Gastrocnemius medialis (tissue), 4 donors: ENCODE measurements around the gene GALNT5. TPM values are rescaled to one million over a fixed set of nuclear protein-coding genes. Genes with fewer than 3 reads are reported as not detected.

Experiments
- ATAC-seq, 2 donors: fragments of 150-250 bp; one replicate each; pipeline ENCODE4 v1.9.1; 2016
- DNase-seq, 2 donors: peaks; one replicate each; pipeline ENCODE4 v3.0.0-alpha.2; 2019
- H3K27ac ChIP-seq, 4 donors: fragments of 200-600 bp; sonication (generic); 1 replicate in 1 of 4; 2 replicates in 3 of 4; pipeline ENCODE4 v1.5.1; 2016 to 2018; ENCODE audit warnings: mild to moderate bottlenecking in 2 of 4, moderate library complexity in 1 of 4
- H3K27me3 ChIP-seq, 3 donors: fragments of 200-600 bp; sonication (generic) in 2 of 3; 1 replicate in 1 of 3; 2 replicates in 2 of 3; pipeline versions ENCODE4 v1.5.1 to v1.6.0; 2016 to 2019; ENCODE audit warnings: mild to moderate bottlenecking in 1 of 3, moderate library complexity in 1 of 3
- H3K36me3 ChIP-seq, 2 donors: fragments of 200-600 bp; sonication (generic) in 1 of 2; one replicate each; pipeline ENCODE4 v1.5.1; 2017 to 2018
- H3K4me1 ChIP-seq, 2 donors: fragments of 200-600 bp; sonication (generic) in 1 of 2; one replicate each; pipeline ENCODE4 v1.5.1; 2016 to 2017; ENCODE audit warnings: mild to moderate bottlenecking in 2 of 2
- H3K4me3 ChIP-seq, 4 donors: fragments of 200-600 bp; sonication (generic) in 3 of 4; 1 replicate in 1 of 4; 2 replicates in 3 of 4; pipeline ENCODE4 v1.5.1; 2016 to 2019; ENCODE audit warnings: mild to moderate bottlenecking in 2 of 4
- H3K9me3 ChIP-seq, 3 donors: fragments of 200-600 bp; sonication (generic) in 2 of 3; 1 replicate in 1 of 3; 2 replicates in 2 of 3; pipeline ENCODE4 v1.5.1; 2016 to 2019
- POLR2A ChIP-seq, 2 donors: fragments of 450-650 bp; IDR thresholded peaks; one replicate each; pipeline ENCODE4 v1.6.1; 2017; ENCODE audit warnings: antibody characterized with exemption in 2 of 2, mild to moderate bottlenecking in 2 of 2, moderate library complexity in 2 of 2
- in situ Hi-C, 4 donors: fragments of 200-750 bp; cut with MboI; loops; one replicate each; pipeline versions ENCODE4 v1.15.0 to v1.8.0; 2017; ENCODE audit warnings: low sequenced_read_pairs in 4 of 4
- intact Hi-C: fragments of 100-400 bp; cut with DNase I; formaldehyde crosslinking; loops from one replicate; pipeline ENCODE4 v1.15.1; 2023; ENCODE audit warnings: low total_unique reads
- total RNA-seq, 4 donors: library from RNA; depleted of rRNA; stranded (reverse); fragments of >200 nt; gene quantifications; one replicate each; pipeline versions ENCODE4 v1.1.0 to v1.2.3, GENCODE V29; 2016
- TF ChIP-seq, protein P1 (sequence below), 5 experiments: fragments of 450-650 bp in 3 of 5; fragments of 200-600 bp in 2 of 5; sonication (generic) in 2 of 5; IDR thresholded peaks in 4 of 5; conservative IDR thresholded peaks in 1 of 5; 1 replicate in 4 of 5; 2 replicates in 1 of 5; pipeline ENCODE4 v1.5.1; 2016 to 2019; ENCODE audit warnings: antibody characterized with exemption in 5 of 5, mild to moderate bottlenecking in 3 of 5, moderate library complexity in 3 of 5

Gene GALNT5
- total RNA-seq, 4 donors from 2014 or later = 0.07 TPM; not detected in 3

DNA sequence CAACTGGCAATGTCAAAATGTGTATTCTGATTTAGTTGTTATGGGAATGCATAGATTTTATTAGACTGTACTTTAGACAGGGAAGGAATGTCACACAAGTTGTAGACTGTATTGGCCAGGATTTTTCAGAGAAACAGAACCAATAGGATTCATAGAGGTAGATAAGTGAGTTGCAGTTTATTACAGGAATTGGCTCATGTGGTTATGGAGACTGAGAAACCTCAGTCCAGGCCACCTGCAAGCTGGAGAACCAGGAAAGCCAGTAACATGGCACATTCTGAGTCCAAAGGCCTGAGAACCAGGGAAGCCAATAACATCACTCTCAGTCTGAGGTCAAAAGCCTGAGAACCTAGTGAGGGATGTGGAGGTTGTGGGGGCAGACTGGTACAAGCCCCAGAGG, 1.8 kb upstream of the GALNT5 start:
- DNase-seq = no peak
- intact Hi-C loops = no loop called here
- no peak overlapping the region for H3K4me3 ChIP-seq
- H3K36me3 ChIP-seq = no peaks in the 10 kb centered on the region
- no peaks in the 10 kb centered on the region for H3K9me3 ChIP-seq
- peaks cover 0 to 9% of the 10 kb centered on the region in 2 donors for H3K4me1 ChIP-seq
- in situ Hi-C loops = no loop called here
- ATAC-seq = no peak
- no peaks in the 10 kb centered on the region for H3K27me3 ChIP-seq
- no peak for TF ChIP-seq POLR2A (IDR thresholded peaks at IDR 0.05)
- TF ChIP-seq, protein P1, sequence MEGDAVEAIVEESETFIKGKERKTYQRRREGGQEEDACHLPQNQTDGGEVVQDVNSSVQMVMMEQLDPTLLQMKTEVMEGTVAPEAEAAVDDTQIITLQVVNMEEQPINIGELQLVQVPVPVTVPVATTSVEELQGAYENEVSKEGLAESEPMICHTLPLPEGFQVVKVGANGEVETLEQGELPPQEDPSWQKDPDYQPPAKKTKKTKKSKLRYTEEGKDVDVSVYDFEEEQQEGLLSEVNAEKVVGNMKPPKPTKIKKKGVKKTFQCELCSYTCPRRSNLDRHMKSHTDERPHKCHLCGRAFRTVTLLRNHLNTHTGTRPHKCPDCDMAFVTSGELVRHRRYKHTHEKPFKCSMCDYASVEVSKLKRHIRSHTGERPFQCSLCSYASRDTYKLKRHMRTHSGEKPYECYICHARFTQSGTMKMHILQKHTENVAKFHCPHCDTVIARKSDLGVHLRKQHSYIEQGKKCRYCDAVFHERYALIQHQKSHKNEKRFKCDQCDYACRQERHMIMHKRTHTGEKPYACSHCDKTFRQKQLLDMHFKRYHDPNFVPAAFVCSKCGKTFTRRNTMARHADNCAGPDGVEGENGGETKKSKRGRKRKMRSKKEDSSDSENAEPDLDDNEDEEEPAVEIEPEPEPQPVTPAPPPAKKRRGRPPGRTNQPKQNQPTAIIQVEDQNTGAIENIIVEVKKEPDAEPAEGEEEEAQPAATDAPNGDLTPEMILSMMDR (IDR thresholded peaks at IDR 0.05 in 4 of 5, conservative IDR thresholded peaks at IDR 0.05 in 1 of 5) = no peak
- H3K27ac ChIP-seq = no peak overlapping the region

DNA sequence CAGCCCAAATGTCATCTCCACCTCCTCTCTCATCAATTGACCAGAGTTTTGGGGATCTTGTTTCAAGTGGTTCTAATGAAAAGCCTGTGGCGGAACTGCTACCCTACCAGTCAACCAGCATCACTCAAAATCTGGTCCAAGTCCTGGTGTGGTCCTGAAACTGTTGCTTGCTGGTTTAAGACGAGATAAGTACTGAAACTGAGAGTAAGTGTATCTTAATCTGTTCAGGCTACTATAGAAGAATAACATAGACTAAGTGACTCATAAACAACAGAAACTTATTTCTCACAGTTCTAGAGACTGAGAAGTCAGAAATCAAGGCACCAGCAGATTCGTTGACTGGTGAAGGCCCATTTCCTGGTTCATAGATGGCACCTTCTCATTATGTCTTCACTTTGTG, 879 bp upstream of the GALNT5 start:
- intact Hi-C loops (no loop called here), in situ Hi-C loops (no loop called here)
- peaks cover 0 to 9% of the 10 kb centered on the region in 2 donors for H3K4me1 ChIP-seq
- no peak for ATAC-seq
- no peak overlapping the region for H3K27ac ChIP-seq
- DNase-seq = no peak
- H3K36me3 ChIP-seq = no peaks in the 10 kb centered on the region
- H3K9me3 ChIP-seq = no peaks in the 10 kb centered on the region
- no peaks in the 10 kb centered on the region for H3K27me3 ChIP-seq
- H3K4me3 ChIP-seq = no peak overlapping the region
- TF ChIP-seq, protein P1 (IDR thresholded peaks at IDR 0.05 in 4 of 5, conservative IDR thresholded peaks at IDR 0.05 in 1 of 5) = no peak
- no peak for TF ChIP-seq POLR2A (IDR thresholded peaks at IDR 0.05)

DNA sequence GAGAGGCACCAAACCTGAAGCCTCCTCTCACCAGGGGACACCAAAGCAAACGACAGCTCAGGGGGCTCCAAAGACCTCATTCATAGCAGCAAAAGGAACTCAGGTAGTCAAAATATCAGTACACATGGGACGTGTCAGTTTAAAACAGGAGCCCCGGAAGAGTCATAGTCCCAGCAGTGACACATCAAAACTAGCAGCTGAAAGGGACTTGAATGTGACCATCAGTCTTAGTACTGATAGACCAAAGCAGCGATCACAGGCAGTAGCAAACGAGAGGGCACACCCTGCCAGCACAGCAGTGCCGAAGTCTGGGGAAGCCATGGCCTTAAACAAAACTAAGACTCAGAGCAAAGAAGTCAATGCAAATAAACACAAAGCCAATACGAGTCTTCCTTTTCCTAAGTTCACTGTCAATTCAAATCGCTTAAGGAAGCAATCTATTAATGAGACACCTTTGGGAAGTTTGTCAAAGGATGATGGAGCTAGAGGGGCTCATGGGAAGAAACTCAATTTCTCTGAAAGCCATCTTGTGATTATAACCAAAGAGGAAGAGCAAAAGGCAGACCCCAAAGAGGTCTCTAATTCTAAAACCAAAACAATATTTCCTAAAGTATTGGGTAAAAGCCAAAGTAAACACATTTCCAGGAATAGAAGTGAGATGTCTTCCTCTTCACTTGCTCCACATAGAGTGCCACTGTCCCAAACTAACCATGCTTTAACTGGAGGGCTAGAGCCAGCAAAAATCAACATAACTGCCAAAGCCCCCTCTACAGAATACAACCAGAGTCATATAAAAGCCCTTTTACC, 1.2 kb downstream of the GALNT5 start:
- TF ChIP-seq POLR2A (IDR thresholded peaks at IDR 0.05) = no peak
- intact Hi-C loops (no loop called here), in situ Hi-C loops (no loop called here)
- Histone ChIP-seq H3K27me3 (no peaks in the 10 kb centered on the region), H3K4me3 (no peak overlapping the region), H3K27ac (no peak overlapping the region), H3K36me3 (no peaks in the 10 kb centered on the region), H3K9me3 (no peaks in the 10 kb centered on the region), H3K4me1 (peaks cover 0 to 9% of the 10 kb centered on the region in 2 donors)
- no peak for DNase-seq
- no peak for ATAC-seq

DNA sequence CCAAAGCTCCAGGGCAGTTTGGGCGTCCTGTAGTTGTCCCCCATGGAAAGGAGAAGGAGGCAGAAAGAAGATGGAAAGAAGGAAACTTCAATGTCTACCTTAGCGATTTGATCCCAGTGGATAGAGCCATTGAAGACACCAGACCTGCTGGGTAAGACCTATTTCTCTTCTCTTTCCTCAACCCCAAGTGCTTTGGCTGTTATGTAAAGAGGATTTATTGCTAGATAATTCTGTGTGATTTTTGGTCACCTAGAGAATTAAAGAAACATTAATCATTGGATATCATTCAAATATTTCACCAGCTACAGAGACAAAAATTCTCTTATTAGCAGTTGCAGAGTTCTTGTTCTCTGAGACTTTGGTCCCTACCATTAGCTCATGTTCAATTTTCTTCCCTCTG, 1.9 kb downstream of the GALNT5 start:
- no peaks in the 10 kb centered on the region for H3K36me3 ChIP-seq
- DNase-seq = no peak
- ATAC-seq = no peak
- TF ChIP-seq, protein P1 (IDR thresholded peaks at IDR 0.05 in 4 of 5, conservative IDR thresholded peaks at IDR 0.05 in 1 of 5) = no peak
- no peak for TF ChIP-seq POLR2A (IDR thresholded peaks at IDR 0.05)
- intact Hi-C loops = no loop called here
- no peaks in the 10 kb centered on the region for H3K27me3 ChIP-seq
- peaks cover 0 to 9% of the 10 kb centered on the region in 2 donors for H3K4me1 ChIP-seq
- H3K9me3 ChIP-seq = no peaks in the 10 kb centered on the region
- no peak overlapping the region for H3K27ac ChIP-seq
- in situ Hi-C loops = no loop called here
- no peak overlapping the region for H3K4me3 ChIP-seq

DNA sequence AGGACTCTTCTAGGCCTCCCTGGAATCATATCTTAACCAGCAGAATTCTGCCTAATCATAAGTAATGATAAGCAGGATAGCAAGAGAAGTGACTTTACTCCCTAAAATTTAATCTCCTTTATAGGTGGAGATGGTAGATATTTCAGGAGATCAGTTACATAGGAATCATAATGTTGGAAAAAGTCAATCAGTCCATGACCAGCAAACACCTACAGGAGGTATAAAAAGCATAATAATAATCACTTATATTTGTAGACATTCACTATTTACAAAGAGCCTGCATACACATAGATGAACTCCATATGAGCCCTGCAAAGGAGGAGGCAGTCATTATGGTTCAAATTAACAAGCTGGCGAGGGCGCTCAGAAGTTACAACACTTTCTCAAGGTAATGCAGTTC, 2.5 kb downstream of the GALNT5 start:
- no peak for TF ChIP-seq POLR2A (IDR thresholded peaks at IDR 0.05)
- TF ChIP-seq, protein P1 (IDR thresholded peaks at IDR 0.05 in 4 of 5, conservative IDR thresholded peaks at IDR 0.05 in 1 of 5) = no peak
- Histone ChIP-seq H3K4me1 (peaks cover 0 to 9% of the 10 kb centered on the region in 2 donors), H3K27me3 (no peaks in the 10 kb centered on the region), H3K4me3 (no peak overlapping the region), H3K9me3 (no peaks in the 10 kb centered on the region), H3K36me3 (no peaks in the 10 kb centered on the region), H3K27ac (no peak overlapping the region)
- in situ Hi-C loops = no loop called here
- ATAC-seq = no peak
- intact Hi-C loops = no loop called here
- no peak for DNase-seq
